ENCODE data around the gene KRTAP5-1.
"Not testable (repeated sequence)": the region's sequence is repeated elsewhere in the genome, so short reads cannot be mapped to it uniquely, and the experiment has no call there.

KRTAP5-1 gene

GRCh38 chr11:1601663-1602062 lies 16.6 kb upstream of the KRTAP5-1 start:
- not testable (repeated sequence) for H2BK120ac ChIP-seq (ENCODE audit: low read depth, low read length); H3K27ac ChIP-seq (replicated peaks; ENCODE audit: low read length); H2BK12ac ChIP-seq (ENCODE audit: low read length); H3K23ac ChIP-seq (ENCODE audit: low read depth, low read length, poor library complexity); H2BK5ac ChIP-seq (ENCODE audit: low read length); H3K4ac ChIP-seq (ENCODE audit: low read length); H3K9ac ChIP-seq (ENCODE audit: low read depth, low read length, poor library complexity); H3K4me1 ChIP-seq (ENCODE audit: control insufficient read depth in 2 of 2, insufficient read depth in 1 of 2, low read depth in 1 of 2, low read length in 2 of 2); H2AK5ac ChIP-seq (ENCODE audit: low read depth, low read length); H3K14ac ChIP-seq (ENCODE audit: low read length); H3K9me3 ChIP-seq (replicated peaks in 1 of 2; ENCODE audit: control insufficient read depth in 2 of 2, insufficient read depth in 1 of 2, low read depth in 1 of 2, low read length in 2 of 2); H4K91ac ChIP-seq (ENCODE audit: low read depth, low read length, poor library complexity); H2AFZ ChIP-seq (ENCODE audit: low read length); H4K8ac ChIP-seq (ENCODE audit: low read depth, low read length); H3K4me3 ChIP-seq (ENCODE audit: low read length in 2 of 2); DNase-seq (ENCODE audit: low spot score); H3K36me3 ChIP-seq (replicated peaks in 1 of 2; ENCODE audit: control insufficient read depth in 2 of 2, insufficient read depth in 2 of 2, low read length in 2 of 2); H3K4me2 ChIP-seq (ENCODE audit: insufficient read depth, low read length, poor library complexity, severe bottlenecking); H3K79me1 ChIP-seq (ENCODE audit: low read depth, low read length); H2BK15ac ChIP-seq (ENCODE audit: low read length); H3K18ac ChIP-seq (ENCODE audit: low read length)
- H3K27me3 ChIP-seq (ENCODE audit: control insufficient read depth in 3 of 3, insufficient read depth in 3 of 3, low read depth in 1 of 3, low read length in 3 of 3): peaks cover 0 to 44% (median 3%) of the 10 kb centered on the region in 3 experiments
- no CpG with 5 or more reads among the region's 3 CpGs for WGBS, 2 donors (ENCODE audit: extremely low coverage in 2 of 2, insufficient read length in 2 of 2, insufficient replicate concordance in 1 of 2)

- peak overlapping the region; percentile 22 for H2AFZ ChIP-seq (ENCODE audit: low read length)
- WGBS, 2 donors (ENCODE audit: extremely low coverage in 2 of 2, insufficient read length in 2 of 2, insufficient replicate concordance in 1 of 2): no CpG with 5 or more reads among the region's 5 CpGs
These were observed 15.5 kb upstream of the KRTAP5-1 start for GRCh38 chr11:1600626-1601025.

GRCh38 chr11:1598816-1599215 lies 13.7 kb upstream of the KRTAP5-1 start:
- no peak overlapping the region for H3K4ac ChIP-seq (ENCODE audit: low read length)
- H2AK5ac ChIP-seq (ENCODE audit: low read depth, low read length): no peak overlapping the region
- H4K91ac ChIP-seq (ENCODE audit: low read depth, low read length, poor library complexity): no peak overlapping the region
- no peak overlapping the region for H3K14ac ChIP-seq (ENCODE audit: low read length)
- WGBS, 2 donors (ENCODE audit: extremely low coverage in 2 of 2, insufficient read length in 2 of 2, insufficient replicate concordance in 1 of 2): no CpG with 5 or more reads among the region's 6 CpGs
- H3K9me3 ChIP-seq (replicated peaks in 1 of 2; ENCODE audit: control insufficient read depth in 2 of 2, insufficient read depth in 1 of 2, low read depth in 1 of 2, low read length in 2 of 2): no peaks in the 10 kb centered on the region
- peaks cover 0 to 22% (median 11%) of the 10 kb centered on the region in 3 experiments for H3K27me3 ChIP-seq (ENCODE audit: control insufficient read depth in 3 of 3, insufficient read depth in 3 of 3, low read depth in 1 of 3, low read length in 3 of 3)
- H4K8ac ChIP-seq (ENCODE audit: low read depth, low read length): no peak overlapping the region
- H2BK5ac ChIP-seq (ENCODE audit: low read length): no peak overlapping the region
- no peak for DNase-seq (ENCODE audit: low spot score)
- H2AFZ ChIP-seq (ENCODE audit: low read length): no peak overlapping the region
- H3K9ac ChIP-seq (ENCODE audit: low read depth, low read length, poor library complexity): no peak overlapping the region
- H3K4me1 ChIP-seq (ENCODE audit: control insufficient read depth in 2 of 2, insufficient read depth in 1 of 2, low read depth in 1 of 2, low read length in 2 of 2): no peaks in the 10 kb centered on the region
- H2BK12ac ChIP-seq (ENCODE audit: low read length): no peak overlapping the region
- H2BK15ac ChIP-seq (ENCODE audit: low read length): no peak overlapping the region
- H3K18ac ChIP-seq (ENCODE audit: low read length): no peak overlapping the region
- no peaks in the 10 kb centered on the region for H3K36me3 ChIP-seq (replicated peaks in 1 of 2; ENCODE audit: control insufficient read depth in 2 of 2, insufficient read depth in 2 of 2, low read length in 2 of 2)
- no peak overlapping the region for H3K4me2 ChIP-seq (ENCODE audit: insufficient read depth, low read length, poor library complexity, severe bottlenecking)
- no peak overlapping the region for H2BK120ac ChIP-seq (ENCODE audit: low read depth, low read length)
- no peak overlapping the region for H3K23ac ChIP-seq (ENCODE audit: low read depth, low read length, poor library complexity)
- H3K4me3 ChIP-seq (ENCODE audit: low read length in 2 of 2): no peak overlapping the region
- H3K79me1 ChIP-seq (ENCODE audit: low read depth, low read length): no peaks in the 10 kb centered on the region
- no peak overlapping the region for H3K27ac ChIP-seq (replicated peaks; ENCODE audit: low read length)

More at GRCh38 chr11:1600626-1601025, 15.5 kb upstream of the KRTAP5-1 start:
- Histone ChIP-seq H3K27me3 (ENCODE audit: control insufficient read depth in 3 of 3, insufficient read depth in 3 of 3, low read depth in 1 of 3, low read length in 3 of 3) (peaks cover 0 to 38% (median 11%) of the 10 kb centered on the region in 3 experiments), H2BK120ac (ENCODE audit: low read depth, low read length) (no peak overlapping the region), H2BK5ac (ENCODE audit: low read length) (no peak overlapping the region), H3K23ac (ENCODE audit: low read depth, low read length, poor library complexity) (no peak overlapping the region), H3K18ac (ENCODE audit: low read length) (no peak overlapping the region), H3K4me1 (ENCODE audit: control insufficient read depth in 2 of 2, insufficient read depth in 1 of 2, low read depth in 1 of 2, low read length in 2 of 2) (no peaks in the 10 kb centered on the region), H3K9me3 (replicated peaks in 1 of 2; ENCODE audit: control insufficient read depth in 2 of 2, insufficient read depth in 1 of 2, low read depth in 1 of 2, low read length in 2 of 2) (no peaks in the 10 kb centered on the region), H3K79me1 (ENCODE audit: low read depth, low read length) (no peaks in the 10 kb centered on the region), H2BK15ac (ENCODE audit: low read length) (no peak overlapping the region), H3K4me3 (ENCODE audit: low read length in 2 of 2) (no peak overlapping the region), H4K8ac (ENCODE audit: low read depth, low read length) (no peak overlapping the region), H3K4ac (ENCODE audit: low read length) (no peak overlapping the region), H2BK12ac (ENCODE audit: low read length) (no peak overlapping the region), H2AK5ac (ENCODE audit: low read depth, low read length) (no peak overlapping the region), H4K91ac (ENCODE audit: low read depth, low read length, poor library complexity) (no peak overlapping the region), H3K4me2 (ENCODE audit: insufficient read depth, low read length, poor library complexity, severe bottlenecking) (no peak overlapping the region), H3K9ac (ENCODE audit: low read depth, low read length, poor library complexity) (no peak overlapping the region), H3K27ac (replicated peaks; ENCODE audit: low read length) (no peak overlapping the region), H3K14ac (ENCODE audit: low read length) (no peak overlapping the region), H3K36me3 (replicated peaks in 1 of 2; ENCODE audit: control insufficient read depth in 2 of 2, insufficient read depth in 2 of 2, low read length in 2 of 2) (no peaks in the 10 kb centered on the region)
- no peak for DNase-seq (ENCODE audit: low spot score)

GRCh38 chr11:1598406-1598805 lies 13.3 kb upstream of the KRTAP5-1 start:
- H2AK5ac ChIP-seq (ENCODE audit: low read depth, low read length); H2BK15ac ChIP-seq (ENCODE audit: low read length); H2BK12ac ChIP-seq (ENCODE audit: low read length); H2BK120ac ChIP-seq (ENCODE audit: low read depth, low read length); H2AFZ ChIP-seq (ENCODE audit: low read length); H3K4ac ChIP-seq (ENCODE audit: low read length); H3K14ac ChIP-seq (ENCODE audit: low read length); H4K91ac ChIP-seq (ENCODE audit: low read depth, low read length, poor library complexity); H4K8ac ChIP-seq (ENCODE audit: low read depth, low read length); H3K27ac ChIP-seq (replicated peaks; ENCODE audit: low read length); H3K36me3 ChIP-seq (replicated peaks in 1 of 2; ENCODE audit: control insufficient read depth in 2 of 2, insufficient read depth in 2 of 2, low read length in 2 of 2); H3K4me2 ChIP-seq (ENCODE audit: insufficient read depth, low read length, poor library complexity, severe bottlenecking); H3K79me1 ChIP-seq (ENCODE audit: low read depth, low read length); H3K4me1 ChIP-seq (ENCODE audit: control insufficient read depth in 2 of 2, insufficient read depth in 1 of 2, low read depth in 1 of 2, low read length in 2 of 2); H2BK5ac ChIP-seq (ENCODE audit: low read length); DNase-seq (ENCODE audit: low spot score); H3K18ac ChIP-seq (ENCODE audit: low read length); H3K4me3 ChIP-seq (ENCODE audit: low read length in 2 of 2); H3K9ac ChIP-seq (ENCODE audit: low read depth, low read length, poor library complexity); H3K23ac ChIP-seq (ENCODE audit: low read depth, low read length, poor library complexity); H3K9me3 ChIP-seq (replicated peaks in 1 of 2; ENCODE audit: control insufficient read depth in 2 of 2, insufficient read depth in 1 of 2, low read depth in 1 of 2, low read length in 2 of 2): not testable (repeated sequence)
- WGBS, 2 donors (ENCODE audit: extremely low coverage in 2 of 2, insufficient read length in 2 of 2, insufficient replicate concordance in 1 of 2): no CpG with 5 or more reads among the region's 3 CpGs
- peaks cover 0 to 22% (median 11%) of the 10 kb centered on the region in 3 experiments for H3K27me3 ChIP-seq (ENCODE audit: control insufficient read depth in 3 of 3, insufficient read depth in 3 of 3, low read depth in 1 of 3, low read length in 3 of 3)

Data from neuronal stem cell (in vitro differentiated cells).